PC-3 (cell line): ENCODE data around the gene NPHP1. TPM values are rescaled to one million over a fixed set of nuclear protein-coding genes. Genes with fewer than 3 reads are reported as not detected.

Experiments used
- ATAC-seq: fragments of 200-7000 bp; cut with Tn5 transposase; 2 replicates; pipeline ENCODE4 v1.9.1; 2020; ENCODE audit warnings: mild to moderate bottlenecking, moderate library complexity
- BruUV-seq: library from RNA; stranded (reverse); fragments of 400-500 nt; replicated peaks from 2 replicates; lab custom pipeline; 2021; lab: Mats Ljungman, UMichigan
- CTCF ChIA-PET: fragments of 300-600 bp; sonication (Branson Sonifier 250); formaldehyde crosslinking; loops from one replicate; lab custom pipeline; 2022; ENCODE audit warnings: antibody characterized with exemption; lab: Charles Lee
- POLR2A ChIA-PET: fragments of 300-600 bp; sonication (Branson Sonifier 250); formaldehyde crosslinking; loops from one replicate; lab custom pipeline; 2022; ENCODE audit warnings: antibody characterized with exemption; ENCODE audit not compliant: unreplicated experiment; lab: Charles Lee
- DNase-seq: peaks from one replicate; pipeline ENCODE4 v3.0.0-alpha.2; 2015
- H2AFZ ChIP-seq: fragments of 300-600 bp; sonication (generic); 2 replicates; pipeline ENCODE4 v1.6.0; 2016; ENCODE audit warnings: antibody characterized with exemption, low read length
- H3F3A ChIP-seq: fragments of 300-600 bp; sonication (generic); one replicate; pipeline ENCODE4 v1.6.0; 2017; ENCODE audit warnings: antibody characterized with exemption, low read length, control low read depth, mild to moderate bottlenecking; ENCODE audit not compliant: unreplicated experiment
- H3K27ac ChIP-seq: fragments of 300-600 bp; sonication (generic); 2 replicates; pipeline ENCODE4 v1.5.1; 2016; ENCODE audit warnings: mild to moderate bottlenecking, low read length
- H3K27me3 ChIP-seq: fragments of 300-600 bp; sonication (generic); 2 replicates; pipeline ENCODE4 v1.6.1; 2016; ENCODE audit warnings: low read length, mixed read lengths
- H3K36me3 ChIP-seq: fragments of 300-600 bp; sonication (generic); 2 replicates; pipeline ENCODE4 v1.6.1; 2016; ENCODE audit warnings: low read depth, mixed run types, low read length, mixed read lengths
- H3K4me1 ChIP-seq: fragments of 300-600 bp; sonication (generic); 2 replicates; pipeline ENCODE4 v1.5.1; 2016; ENCODE audit warnings: low read length; ENCODE audit not compliant: insufficient read depth
- H3K4me2 ChIP-seq: fragments of 300-600 bp; sonication (generic); 2 replicates; pipeline ENCODE4 v1.6.0; 2016; ENCODE audit warnings: low read length
- H3K4me3 ChIP-seq: fragments of 300-600 bp; sonication (generic); 2 replicates; pipeline ENCODE4 v1.5.1; 2016; ENCODE audit warnings: mild to moderate bottlenecking, low read length, mixed read lengths
- H3K79me2 ChIP-seq: fragments of 300-600 bp; sonication (generic); 2 replicates; pipeline ENCODE4 v1.6.1; 2017; ENCODE audit warnings: low read length, mixed read lengths
- H3K9ac ChIP-seq: fragments of 300-600 bp; sonication (generic); 2 replicates; pipeline ENCODE4 v1.6.0; 2016; ENCODE audit warnings: mild to moderate bottlenecking, low read length
- H3K9me2 ChIP-seq: fragments of 300-600 bp; sonication (generic); replicated peaks from 2 replicates; pipeline ENCODE4 v1.6.1; 2016; ENCODE audit warnings: mixed run types, low read length, mixed read lengths
- H3K9me3 ChIP-seq: fragments of 300-600 bp; sonication (generic); 2 replicates; pipeline ENCODE4 v1.6.1; 2016; ENCODE audit warnings: low read length, mixed read lengths
- H4K20me1 ChIP-seq: fragments of 300-600 bp; sonication (generic); 2 replicates; pipeline ENCODE4 v1.6.1; 2016; ENCODE audit warnings: low read length, mixed read lengths
- CTCF ChIP-seq: fragments of 300-600 bp; sonication (generic); conservative IDR thresholded peaks from 2 replicates; pipeline ENCODE4 v1.5.1; 2017; ENCODE audit warnings: antibody characterized with exemption, low read depth, mild to moderate bottlenecking, low read length
- EZH2 ChIP-seq: fragments of 300-600 bp; sonication (generic); IDR thresholded peaks from one replicate; pipeline ENCODE4 v1.6.1; 2017; ENCODE audit warnings: antibody characterized with exemption, mild to moderate bottlenecking, low read length; ENCODE audit not compliant: unreplicated experiment
- EZH2phosphoT487 ChIP-seq: fragments of 300-600 bp; sonication (generic); IDR thresholded peaks from 2 replicates; pipeline ENCODE4 v1.6.1; 2018; ENCODE audit warnings: mild to moderate bottlenecking, antibody characterized with exemption, low read length, borderline replicate concordance
- intact Hi-C: fragments of 100-400 bp; cut with micrococcal nuclease; formaldehyde crosslinking; loops from 2 replicates; pipeline ENCODE4 v1.9.0; 2023
- total RNA-seq: library from RNA; depleted of rRNA; stranded (reverse); fragments of >200 nt; gene quantifications from 2 replicates; pipeline ENCODE4 v1.2.3, GENCODE V29; 2014

NPHP1 gene
- total RNA-seq, 1 experiment from 2014 or later: 4.2 TPM

GRCh38 chr2:110105608-110106467 lies 99.0 kb downstream of the NPHP1 start:
- H3K9me2 ChIP-seq: no peaks in the 10 kb centered on the region
- ChIA-PET CTCF (interaction anchor here (1.2 to 2.4 kb wide), 2 partner anchors 10 to 51 kb away, joined by 5 to 21 read pairs; partner anchors contain the start of gene MALL), POLR2A (interaction anchor here (1.9 kb wide), 1 partner anchor 9 kb away, joined by 15 read pairs; the partner anchor contains the start of gene MALL)
- peak overlapping the region; percentile 82 for H3K4me2 ChIP-seq
- H3K27me3 ChIP-seq: no peaks in the 10 kb centered on the region
- no peak overlapping the region for H2AFZ ChIP-seq
- TF ChIP-seq CTCF (no peak), EZH2phosphoT487 (peak; percentile 75)
- H4K20me1 ChIP-seq: 0 out of 2 replicates have a peak, but pooled peaks cover 5% of the 10 kb centered on the region
- peaks cover 30% of the 10 kb centered on the region for H3K36me3 ChIP-seq
- peak overlapping the region; percentile 41 for H3K4me3 ChIP-seq
- no peaks in the 10 kb centered on the region for H3K9me3 ChIP-seq
- peak overlapping the region; percentile 98 for H3K27ac ChIP-seq
- BruUV-seq: TSS peak; percentile 30
- ATAC-seq (peak; percentile 57), DNase-seq (peak; percentile 99)
- peaks cover 79% of the 10 kb centered on the region for H3K4me1 ChIP-seq
- peaks cover 70% of the 10 kb centered on the region for H3K79me2 ChIP-seq
- peak overlapping the region; percentile 90 for H3K9ac ChIP-seq
- intact Hi-C loops: loop anchor here (1.0 to 2.0 kb wide), 2 partner anchors 8 to 51 kb away; no protein-coding TSS in a partner anchor
- H3F3A ChIP-seq: peaks cover 29% of the 10 kb centered on the region

- TF ChIP-seq CTCF (no peak), EZH2phosphoT487 (no peak), EZH2 (no peak)
- H4K20me1 ChIP-seq: no peaks in the 10 kb centered on the region
- H3K9me2 ChIP-seq: no peaks in the 10 kb centered on the region
- H3K27me3 ChIP-seq: no peaks in the 10 kb centered on the region
- BruUV-seq: no TSS peak
- H3K4me1 ChIP-seq: peaks cover 86% of the 10 kb centered on the region
- no peaks in the 10 kb centered on the region for H3K9me3 ChIP-seq
- ChIA-PET POLR2A (interaction anchor here (1.9 kb wide), 1 partner anchor 10 kb away, joined by 15 read pairs; the partner anchor contains the start of gene MALL), CTCF (interaction anchor here (2.4 kb wide), 1 partner anchor 10 kb away, joined by 21 read pairs; the partner anchor contains the start of gene MALL)
- peak overlapping the region; percentile 98 for H3K27ac ChIP-seq
- H3K4me2 ChIP-seq: peak overlapping the region; percentile 73
- peaks cover 29% of the 10 kb centered on the region for H3F3A ChIP-seq
- DNase-seq: no peak
- ATAC-seq: no peak
- H3K36me3 ChIP-seq: peaks cover 24% of the 10 kb centered on the region
- peak overlapping the region; percentile 30; the same call in 1 of the 2 replicates for H3K4me3 ChIP-seq
- peaks cover 68% of the 10 kb centered on the region for H3K79me2 ChIP-seq
- H2AFZ ChIP-seq: no peak overlapping the region
- intact Hi-C loops: no loop called here
- peak overlapping the region; percentile 90 for H3K9ac ChIP-seq
Measured at GRCh38 chr2:110105183-110105582, 99.6 kb downstream of the NPHP1 start.
